Mammary epithelial cell (primary cell): ENCODE data around the gene SLC22A1.

Source experiments
- CTCF ChIP-seq, 2 donors: IDR thresholded peaks in 1 of 2; conservative IDR thresholded peaks in 1 of 2; 2 replicates each; pipeline ENCODE4 v1.5.1; 2011 to 2012; ENCODE audit warnings: inconsistent platforms in 2 of 2, low read length in 2 of 2, mild to moderate bottlenecking in 2 of 2, control low read depth in 1 of 2, low read depth in 1 of 2; ENCODE audit not compliant: insufficient read depth in 1 of 2; ENCODE audit errors: extremely low read depth in 1 of 2
- EZH2 ChIP-seq: IDR thresholded peaks from 2 replicates; pipeline ENCODE4 v1.6.1; 2012; ENCODE audit warnings: low read length, inconsistent platforms, borderline replicate concordance

- no peak for TF ChIP-seq CTCF (conservative IDR thresholded peaks at IDR 0.05 in 1 of 2, IDR thresholded peaks at IDR 0.05 in 1 of 2; ENCODE audit: extremely low read depth in 1 of 2, insufficient read depth in 1 of 2, low read depth in 1 of 2, low read length in 2 of 2)
- no peak for TF ChIP-seq EZH2
Measured at GRCh38 chr6:160104821-160105517, 16.6 kb upstream of the SLC22A1 start.
